Measurements from ENCODE around the gene EXOSC3.

Gene EXOSC3

DNA sequence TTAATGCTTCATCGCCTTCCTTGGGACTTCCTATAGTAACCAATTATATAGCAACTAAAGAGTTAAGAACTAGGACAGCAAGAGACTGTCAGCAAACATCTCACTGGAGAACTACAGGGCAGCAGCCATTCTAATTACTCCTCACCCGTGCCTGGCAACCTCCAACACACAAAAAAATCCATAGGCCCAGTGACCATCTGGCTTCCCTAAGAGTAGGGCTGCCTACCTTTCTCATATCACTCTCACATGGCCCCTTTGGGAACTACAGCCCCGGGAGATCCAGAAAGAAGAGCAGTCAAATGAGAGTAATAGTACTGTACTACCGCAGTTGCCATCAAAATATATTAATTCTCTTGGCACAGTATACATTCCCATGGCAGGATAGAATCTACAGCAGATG is 21.4 kb upstream of the EXOSC3 start:
- TF ChIP-seq, protein P1, sequence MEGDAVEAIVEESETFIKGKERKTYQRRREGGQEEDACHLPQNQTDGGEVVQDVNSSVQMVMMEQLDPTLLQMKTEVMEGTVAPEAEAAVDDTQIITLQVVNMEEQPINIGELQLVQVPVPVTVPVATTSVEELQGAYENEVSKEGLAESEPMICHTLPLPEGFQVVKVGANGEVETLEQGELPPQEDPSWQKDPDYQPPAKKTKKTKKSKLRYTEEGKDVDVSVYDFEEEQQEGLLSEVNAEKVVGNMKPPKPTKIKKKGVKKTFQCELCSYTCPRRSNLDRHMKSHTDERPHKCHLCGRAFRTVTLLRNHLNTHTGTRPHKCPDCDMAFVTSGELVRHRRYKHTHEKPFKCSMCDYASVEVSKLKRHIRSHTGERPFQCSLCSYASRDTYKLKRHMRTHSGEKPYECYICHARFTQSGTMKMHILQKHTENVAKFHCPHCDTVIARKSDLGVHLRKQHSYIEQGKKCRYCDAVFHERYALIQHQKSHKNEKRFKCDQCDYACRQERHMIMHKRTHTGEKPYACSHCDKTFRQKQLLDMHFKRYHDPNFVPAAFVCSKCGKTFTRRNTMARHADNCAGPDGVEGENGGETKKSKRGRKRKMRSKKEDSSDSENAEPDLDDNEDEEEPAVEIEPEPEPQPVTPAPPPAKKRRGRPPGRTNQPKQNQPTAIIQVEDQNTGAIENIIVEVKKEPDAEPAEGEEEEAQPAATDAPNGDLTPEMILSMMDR (IDR thresholded peaks at IDR 0.05; ENCODE audit: insufficient read depth, low read depth, low read length, missing control alignments) = no peak
- DNase-seq (ENCODE audit: low read depth) = no peak
- H3K4me3 ChIP-seq (ENCODE audit: low read depth, low read length) = no peak overlapping the region

DNA sequence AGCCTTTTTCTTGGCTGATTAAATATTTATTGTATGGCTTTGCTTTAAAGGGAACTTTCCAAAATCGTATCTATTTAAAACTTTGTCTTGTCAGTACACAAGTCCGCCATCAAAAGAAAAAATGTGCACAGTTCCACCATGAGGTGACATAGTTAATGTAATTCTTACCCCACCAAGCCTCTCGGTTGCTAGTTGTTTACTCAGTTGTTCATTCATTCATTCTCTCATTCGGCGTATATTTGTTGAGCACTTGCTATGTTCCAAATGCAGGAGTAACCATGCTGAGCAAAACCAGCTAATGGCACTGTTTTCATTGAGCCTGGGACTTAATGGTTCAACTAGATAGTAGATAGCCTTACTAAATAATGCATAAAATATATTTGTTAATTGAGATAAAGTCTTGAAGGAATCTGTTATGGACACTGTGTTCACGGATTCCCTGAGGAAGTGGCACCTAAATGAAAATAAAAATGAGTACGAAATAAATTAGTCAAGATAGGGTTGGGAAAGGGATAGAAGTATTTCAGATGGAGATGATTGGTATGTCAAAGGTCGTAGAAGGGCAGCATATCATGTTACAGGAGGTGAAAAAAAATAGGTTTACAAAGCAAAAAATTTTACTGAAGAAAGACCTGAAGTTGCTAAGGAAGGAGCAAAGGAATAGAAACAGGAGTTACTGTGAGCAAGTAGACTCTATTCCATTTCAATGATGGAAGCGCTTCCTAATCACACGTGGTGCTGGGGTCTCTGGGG is 17.3 kb upstream of the EXOSC3 start:
- TF ChIP-seq, protein P1 (IDR thresholded peaks at IDR 0.05; ENCODE audit: insufficient read depth, low read depth, low read length, missing control alignments) = no peak
- DNase-seq (ENCODE audit: low read depth) = no peak
- peak overlapping the region; percentile 99 for H3K4me3 ChIP-seq (ENCODE audit: low read depth, low read length)

DNA sequence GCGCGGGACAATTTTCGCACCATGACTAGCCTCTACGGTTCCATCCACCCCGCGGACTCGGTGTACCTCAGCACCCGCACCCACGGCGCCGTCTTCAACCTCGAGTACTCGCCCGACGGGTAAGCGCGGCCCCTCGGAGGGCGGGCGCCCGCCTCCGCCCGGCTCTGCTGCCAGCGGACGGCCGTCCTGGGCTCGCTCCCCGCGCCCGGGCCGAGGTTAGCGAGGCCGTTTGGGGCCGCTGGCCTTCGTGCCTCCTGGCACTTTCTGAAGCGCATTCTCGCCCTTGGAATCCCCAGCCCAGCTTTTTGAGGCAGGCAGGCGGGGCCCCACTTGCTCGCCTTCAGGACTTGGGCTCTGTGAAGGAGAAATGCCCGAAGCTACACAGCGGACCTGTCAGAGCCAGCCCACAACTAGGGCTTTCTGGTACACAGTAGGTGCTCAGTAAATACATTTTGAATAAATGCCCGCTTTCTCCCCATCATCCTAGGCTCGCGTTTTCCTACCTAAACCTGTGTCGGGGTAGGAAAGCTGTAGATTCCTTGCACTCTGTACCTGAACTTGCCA is 16.5 kb upstream of the EXOSC3 start:
- DNase-seq (ENCODE audit: low read depth) = peak; percentile 42
- peak overlapping the region; percentile 99 for H3K4me3 ChIP-seq (ENCODE audit: low read depth, low read length)
- TF ChIP-seq, protein P1 (IDR thresholded peaks at IDR 0.05; ENCODE audit: insufficient read depth, low read depth, low read length, missing control alignments) = no peak

DNA sequence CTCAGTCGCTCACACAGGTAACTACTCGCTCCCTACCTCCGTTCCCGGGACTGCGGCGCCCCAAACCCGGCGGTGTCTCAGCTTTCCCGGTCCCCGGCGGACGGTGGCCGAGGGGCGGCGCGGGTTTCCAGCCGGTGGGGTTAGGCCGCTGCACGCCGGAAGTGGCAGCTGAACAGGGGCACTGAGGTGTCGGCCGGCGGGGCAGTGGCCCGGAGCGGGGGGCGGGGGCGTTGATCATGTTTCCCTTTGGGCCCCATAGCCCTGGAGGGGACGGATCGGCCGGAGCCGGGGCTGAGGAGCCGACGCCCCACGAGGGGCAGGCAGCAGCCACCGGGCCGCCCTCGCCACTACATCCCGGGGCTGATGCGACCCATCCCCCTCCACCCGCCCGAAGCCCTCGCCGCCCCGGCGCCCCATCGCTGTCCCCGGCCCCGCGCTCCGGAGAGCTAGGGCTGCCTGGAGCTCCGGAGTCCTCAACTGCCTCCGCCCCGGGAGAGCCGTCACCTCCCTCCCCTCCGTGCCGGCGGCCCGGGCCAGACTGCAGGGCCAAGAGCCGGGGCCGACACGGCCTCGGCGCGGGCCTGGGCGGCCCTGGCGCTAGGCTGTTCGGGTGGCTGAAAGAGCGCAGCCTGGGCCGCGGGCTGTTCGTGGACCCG is 15.9 kb upstream of the EXOSC3 start, which contains the start of gene DCAF10:
DCAF10 (plus strand) TSS at position 167 of the 656 bp plus-strand sequence; CDS start at position 237, 70 bp downstream.
- peak; percentile 93 for DNase-seq (ENCODE audit: low read depth)

DNA sequence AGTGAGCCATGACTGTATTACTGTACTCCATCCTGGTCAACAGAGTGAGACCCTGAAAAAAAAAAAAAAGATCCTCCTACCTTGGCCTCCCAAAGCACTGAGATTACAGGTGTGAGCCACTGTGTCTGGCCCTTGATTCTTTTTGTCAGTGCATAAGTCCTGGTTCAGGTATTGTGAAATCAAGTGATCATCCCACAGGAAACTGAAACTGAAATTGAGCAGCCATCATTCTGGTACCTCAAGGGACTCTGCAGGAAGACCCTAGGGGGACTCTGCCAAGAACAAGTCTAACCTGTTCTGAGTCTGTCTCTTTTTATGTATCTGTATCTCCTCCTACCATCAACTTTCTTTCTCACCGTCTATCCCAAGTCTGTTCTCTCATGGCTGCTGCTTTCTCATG is 13.8 kb upstream of the EXOSC3 start:
- TF ChIP-seq, protein P1 (IDR thresholded peaks at IDR 0.05; ENCODE audit: insufficient read depth, low read depth, low read length, missing control alignments) = no peak
- DNase-seq (ENCODE audit: low read depth) = peak; percentile 42

More for the DNA sequence above, 15.9 kb upstream of the EXOSC3 start, which contains the start of gene DCAF10:
- TF ChIP-seq, protein P1 (IDR thresholded peaks at IDR 0.05; ENCODE audit: insufficient read depth, low read depth, low read length, missing control alignments) = no peak
- peak within 1 kb of the TSS; percentile 99 for H3K4me3 ChIP-seq (ENCODE audit: low read depth, low read length)

DNA sequence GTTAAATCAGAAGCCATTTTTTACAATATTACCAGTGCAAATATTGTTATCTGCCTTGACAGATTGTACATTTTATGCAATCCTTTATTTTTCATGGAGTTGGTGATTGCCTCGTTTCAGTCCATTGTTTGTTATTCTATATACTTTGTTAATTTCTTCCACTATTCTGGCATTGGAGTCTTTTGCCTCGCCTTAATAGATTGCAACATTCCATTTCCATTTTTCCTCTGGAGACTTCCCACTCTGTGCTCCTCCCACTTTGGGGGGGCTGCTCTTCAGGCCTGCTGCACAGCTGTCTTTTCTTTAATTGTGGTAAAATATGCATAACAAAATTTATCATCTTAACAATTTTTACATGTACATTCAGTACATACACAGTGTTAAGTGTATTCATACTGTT is 11.4 kb upstream of the EXOSC3 start:
- no peak for DNase-seq (ENCODE audit: low read depth)
- TF ChIP-seq, protein P1 (IDR thresholded peaks at IDR 0.05; ENCODE audit: insufficient read depth, low read depth, low read length, missing control alignments) = no peak
- no peak overlapping the region for H3K4me3 ChIP-seq (ENCODE audit: low read depth, low read length)

More for the DNA sequence above, 13.8 kb upstream of the EXOSC3 start:
- no peak overlapping the region for H3K4me3 ChIP-seq (ENCODE audit: low read depth, low read length)
